IPS-NIHi7 (cell line): ENCODE results near the gene SYNE1.
"Not testable (repeated sequence)": the region's sequence is repeated elsewhere in the genome, so short reads cannot be mapped to it uniquely, and the experiment has no call there.

Source experiments
- DNase-seq: peaks from one replicate; pipeline ENCODE4 v3.0.0; 2012; ENCODE audit warnings: mixed read lengths; ENCODE audit errors: extremely low spot score

The SYNE1 gene

DNA sequence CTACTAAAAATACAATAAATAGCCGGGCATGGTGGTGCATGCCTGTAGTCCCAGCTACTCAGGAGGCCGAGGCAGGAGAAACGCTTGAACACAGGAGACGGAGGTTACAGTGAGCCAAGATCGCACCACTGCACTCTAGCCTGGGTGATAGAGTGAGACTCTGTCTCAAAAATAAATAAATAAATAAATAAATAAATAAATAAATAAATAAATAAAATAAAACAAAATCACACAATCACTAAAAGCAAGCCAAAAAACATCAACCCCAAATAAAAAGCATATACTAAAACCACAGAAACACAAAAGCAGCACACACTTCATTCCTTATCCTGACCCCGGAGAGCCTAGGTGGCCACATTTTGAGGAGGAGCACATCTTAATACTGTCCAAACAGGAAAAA, 498.8 kb downstream of the SYNE1 start:
- not testable (repeated sequence) for DNase-seq

DNA sequence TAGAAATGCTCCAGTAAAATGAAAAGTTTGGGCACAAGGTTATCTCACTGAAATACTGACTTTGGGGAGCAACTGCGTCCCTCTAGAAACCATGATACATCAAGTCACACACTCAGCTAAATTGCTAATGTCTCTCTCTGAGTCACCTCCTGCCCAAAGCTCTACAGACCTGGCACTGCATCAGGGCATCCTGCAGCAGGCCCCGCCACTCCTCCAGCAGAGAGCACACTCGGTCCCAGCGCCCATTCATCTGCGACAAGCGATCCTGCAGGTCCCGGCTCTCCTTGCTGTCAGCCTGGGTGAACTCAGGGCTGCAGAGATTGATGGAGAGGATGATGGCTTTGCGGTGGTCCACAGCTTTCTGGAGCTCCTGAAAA, 500.7 kb downstream of the SYNE1 start:
- DNase-seq = no peak

DNA sequence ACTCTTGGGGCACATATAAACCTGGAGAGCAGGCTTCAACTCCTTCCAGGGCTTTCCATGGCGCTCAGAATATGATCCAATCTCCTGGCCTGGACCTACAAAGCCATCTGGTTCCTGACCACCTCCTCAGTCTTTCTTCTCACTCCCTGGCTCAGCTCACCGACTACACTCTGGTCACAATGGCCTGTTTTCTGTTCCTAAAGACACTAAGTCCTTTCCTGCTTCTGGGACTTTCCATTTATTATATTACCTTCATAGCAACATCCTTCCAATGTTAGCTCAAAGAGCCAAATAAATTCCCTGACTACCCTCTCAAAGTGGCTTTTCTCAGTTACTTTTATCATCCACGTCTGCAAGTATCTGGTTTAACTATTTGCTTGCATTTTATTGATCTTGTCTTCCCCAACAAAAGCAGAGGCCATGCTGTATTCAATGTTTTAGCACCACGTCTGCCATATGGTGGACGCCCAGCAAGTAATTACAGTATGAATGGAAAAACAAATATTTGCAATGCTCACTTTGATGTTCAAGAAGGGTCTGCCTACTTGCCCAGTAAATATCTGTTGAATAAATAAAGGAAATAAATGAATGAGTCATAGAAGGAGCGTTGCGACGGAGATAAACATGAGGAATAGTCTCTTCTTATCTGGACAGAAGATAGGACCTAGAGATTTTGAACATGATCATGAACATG, 501.3 kb downstream of the SYNE1 start:
- DNase-seq = no peak

DNA sequence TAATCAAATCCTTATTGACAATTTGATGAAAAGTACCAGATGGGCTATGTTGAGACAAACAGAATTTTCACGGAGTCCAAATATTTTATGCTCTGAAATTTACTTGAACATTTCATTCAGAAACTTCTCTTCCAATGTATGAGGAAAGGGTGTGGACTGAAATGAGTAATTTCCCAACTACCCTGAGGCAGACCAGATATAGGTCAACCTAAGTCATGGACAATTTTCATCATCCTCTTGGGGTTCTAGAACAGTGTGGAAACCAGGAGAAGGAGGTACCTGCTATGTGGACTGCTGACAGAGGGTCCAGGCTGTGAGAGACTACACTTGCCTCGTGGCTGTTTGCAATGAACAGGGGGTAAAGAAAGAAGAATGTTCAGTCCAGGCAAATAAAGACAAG, 506.7 kb downstream of the SYNE1 start:
- no peak for DNase-seq

DNA sequence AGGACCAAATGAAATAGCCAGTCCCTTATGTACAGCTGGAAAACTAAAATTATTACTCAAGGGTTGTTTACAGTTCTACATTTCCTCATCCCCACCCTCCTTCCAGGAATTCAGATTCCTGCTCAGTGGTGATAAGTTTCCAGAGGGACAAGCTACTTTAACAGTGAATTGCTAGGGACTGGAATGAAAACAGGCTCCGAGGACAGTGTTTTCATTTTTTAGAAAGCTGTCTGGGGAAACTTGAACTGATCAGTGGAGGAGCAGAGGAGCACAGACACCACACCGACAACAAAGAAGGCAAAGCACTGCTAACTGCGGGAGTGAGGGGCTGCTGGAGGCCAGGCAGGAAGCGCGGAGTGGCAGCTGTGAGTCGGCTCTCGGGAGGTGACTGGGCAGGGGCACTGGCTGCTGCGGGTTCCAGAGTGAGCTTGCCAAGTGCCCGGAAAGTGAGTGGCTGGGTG, 507.4 kb downstream of the SYNE1 start:
- peak; percentile 38 for DNase-seq

DNA sequence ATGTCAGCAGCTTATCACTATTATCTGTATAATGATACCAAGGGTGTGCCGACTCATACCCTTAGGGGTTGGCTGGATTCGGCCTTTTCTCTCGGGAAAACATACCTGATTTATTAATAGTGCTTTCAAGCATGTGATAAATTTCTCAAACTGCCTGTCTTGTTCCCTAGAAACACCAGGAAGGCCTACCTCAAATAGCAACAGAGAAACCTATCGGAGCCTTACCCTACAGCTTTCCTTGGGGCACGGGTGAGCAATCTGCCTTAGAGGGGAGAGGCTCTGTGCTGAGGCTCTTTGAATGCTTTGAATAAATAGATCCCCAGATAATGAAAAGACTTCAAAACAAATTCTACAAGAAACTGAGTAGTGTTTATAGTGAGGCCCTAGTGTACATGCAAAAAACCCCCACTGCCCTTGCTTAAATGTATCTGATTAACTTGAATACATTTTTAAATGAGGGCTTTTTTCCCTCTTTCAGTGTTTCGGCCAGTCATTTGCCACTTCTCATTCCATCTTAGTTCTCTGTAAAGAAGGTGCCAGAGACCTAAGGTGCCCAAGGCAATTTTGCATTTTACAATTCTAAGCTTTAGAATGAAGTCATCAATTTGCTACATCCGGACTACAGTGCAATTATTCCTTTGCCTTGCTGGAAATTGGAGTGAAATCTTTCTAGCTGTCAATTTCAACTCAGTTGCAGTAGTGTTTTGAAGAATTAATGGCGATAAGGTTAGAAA, 509.6 kb downstream of the SYNE1 start:
- no peak for DNase-seq

DNA sequence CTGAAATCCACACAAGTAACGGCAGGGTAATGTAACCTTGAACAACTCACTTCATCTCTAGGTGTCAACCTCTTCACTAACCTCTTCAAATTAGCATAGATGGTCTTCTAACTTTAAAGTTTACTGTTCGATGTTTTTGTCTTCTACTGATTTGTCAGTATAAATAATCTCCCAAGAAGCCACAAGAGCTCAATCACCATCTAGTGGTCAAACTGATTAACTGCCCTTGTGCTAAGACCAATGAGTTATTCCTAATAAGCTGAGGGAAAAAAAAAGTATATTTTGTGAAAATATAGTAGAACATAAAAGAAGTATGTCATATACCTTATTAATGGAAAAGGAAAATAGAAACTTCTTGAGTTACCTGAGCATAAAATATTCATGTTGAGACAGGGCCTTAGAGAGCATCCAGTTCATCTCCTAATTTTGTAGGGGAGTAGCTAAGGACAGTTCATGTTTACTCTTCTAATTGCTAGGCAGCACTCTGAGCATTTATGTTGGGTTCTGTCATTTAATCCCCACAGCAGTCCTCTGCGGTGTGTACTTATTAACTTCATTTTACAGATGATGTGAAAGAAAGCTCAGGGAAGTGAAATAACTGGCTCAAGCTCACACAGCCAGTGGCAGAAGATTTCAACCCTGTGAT, 512.6 kb downstream of the SYNE1 start:
- DNase-seq = peak; percentile 44

DNA sequence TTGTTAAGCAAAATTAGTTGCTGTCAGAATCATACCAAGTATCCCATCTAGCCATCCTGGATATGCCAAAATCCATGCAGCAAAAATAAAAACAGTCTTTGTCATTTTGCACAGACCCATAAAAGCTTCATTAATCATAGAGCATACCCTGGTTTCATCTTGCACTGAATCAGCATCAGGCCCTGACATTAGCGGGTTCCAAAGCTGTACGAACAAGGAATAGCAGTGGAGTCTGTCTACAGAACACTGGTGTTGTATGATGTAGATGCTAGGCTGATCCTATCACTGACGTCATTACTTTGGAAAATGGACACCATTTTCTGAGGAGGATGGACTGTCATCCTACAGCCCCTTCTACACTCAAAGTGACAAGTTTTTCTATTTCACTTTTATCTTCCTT, 514.1 kb downstream of the SYNE1 start:
- DNase-seq = no peak

DNA sequence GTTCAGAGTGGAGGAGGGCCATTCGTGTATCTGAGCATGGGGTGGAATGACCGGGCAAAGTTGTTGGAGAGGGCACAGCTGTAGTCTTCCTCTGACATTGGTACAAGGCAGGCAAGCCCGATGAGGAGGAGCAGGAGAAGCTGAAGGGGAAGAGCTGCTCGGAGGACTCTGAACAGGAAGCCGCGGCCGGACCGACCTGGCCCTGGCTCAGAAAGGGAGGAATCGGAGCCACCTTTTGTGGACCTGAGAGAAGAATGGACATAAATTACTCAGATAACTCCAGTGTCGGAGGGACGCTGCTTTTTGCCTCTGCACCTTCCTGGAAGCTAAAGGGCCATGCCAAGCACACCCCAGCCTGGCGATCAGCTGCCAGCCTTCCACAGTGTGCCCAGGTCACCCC, 514.7 kb downstream of the SYNE1 start:
- no peak for DNase-seq

DNA sequence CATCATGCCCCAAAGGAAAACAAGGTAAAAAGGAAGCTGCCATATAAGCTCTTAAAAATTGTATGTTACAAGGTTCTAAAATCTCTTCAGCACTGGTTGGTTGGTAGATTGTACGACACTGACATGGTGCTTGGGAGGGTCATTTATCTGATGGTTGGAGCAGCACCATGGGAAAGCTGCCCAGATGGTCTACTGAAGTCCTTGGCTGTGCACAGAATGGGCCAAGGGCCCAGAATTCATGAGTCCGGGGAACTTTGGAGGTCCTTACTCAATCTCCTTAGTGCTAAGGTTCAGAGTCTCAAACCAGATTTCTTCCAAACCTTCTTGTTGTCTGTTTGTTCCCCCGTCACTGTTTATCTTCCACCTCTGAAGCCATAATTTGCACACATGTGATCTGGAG, 515.3 kb downstream of the SYNE1 start:
- no peak for DNase-seq

DNA sequence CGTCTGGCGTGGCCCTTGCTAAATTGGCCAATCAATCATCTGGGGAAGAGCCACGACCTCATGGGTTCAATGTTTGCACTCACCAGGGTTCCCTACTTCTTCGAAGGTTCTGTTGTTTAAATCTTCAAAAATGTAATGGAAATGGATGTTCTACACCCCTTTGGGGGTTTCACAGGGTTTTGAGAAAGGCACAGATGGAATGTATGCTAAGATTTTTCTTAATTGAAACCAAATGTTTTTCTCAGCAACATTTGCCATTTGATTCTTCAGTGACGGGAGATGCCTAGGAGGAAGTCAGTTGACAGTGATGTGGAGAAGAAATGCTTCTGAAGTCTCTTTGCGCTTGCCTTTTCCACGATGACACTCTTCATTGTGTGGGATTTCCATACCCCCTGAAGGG, 517.3 kb downstream of the SYNE1 start:
- DNase-seq = no peak

DNA sequence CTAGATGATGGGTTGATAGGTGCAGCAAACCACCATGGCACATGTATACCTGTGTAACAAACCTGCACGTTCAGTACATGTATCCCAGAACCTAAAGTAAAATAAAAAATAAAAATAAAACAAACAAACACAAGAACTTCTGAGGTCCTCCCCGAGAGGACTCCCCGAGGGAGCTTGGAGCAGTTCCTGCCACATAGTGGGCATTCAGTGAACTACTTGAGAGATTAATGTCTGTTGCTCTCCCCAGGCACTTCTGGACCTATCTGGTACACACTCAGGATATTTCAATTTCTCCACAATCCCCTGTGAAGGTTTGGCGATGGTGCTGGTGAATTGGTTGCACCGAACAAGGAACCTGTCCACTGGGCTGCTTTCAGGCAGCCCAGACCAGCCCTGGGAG, 518.5 kb downstream of the SYNE1 start:
- DNase-seq = no peak

DNA sequence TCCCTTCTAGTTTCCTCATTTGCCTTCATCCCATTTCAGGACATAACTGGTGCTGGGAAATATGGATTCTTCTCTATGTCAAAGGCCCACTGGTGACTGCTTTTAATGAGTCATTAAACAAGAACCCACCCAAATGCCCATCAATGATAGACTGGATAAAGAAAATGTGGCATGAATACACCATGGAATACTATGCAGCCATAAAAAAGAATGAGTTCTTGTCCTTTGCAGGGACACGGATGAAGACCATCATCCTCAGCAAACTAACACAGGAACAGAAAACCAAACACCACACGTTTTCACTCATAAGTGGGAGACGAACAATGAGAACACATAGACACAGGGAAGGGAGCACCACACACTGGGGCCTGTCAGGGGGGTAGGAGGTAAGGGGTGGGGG, 518.9 kb downstream of the SYNE1 start:
- no peak for DNase-seq

DNA sequence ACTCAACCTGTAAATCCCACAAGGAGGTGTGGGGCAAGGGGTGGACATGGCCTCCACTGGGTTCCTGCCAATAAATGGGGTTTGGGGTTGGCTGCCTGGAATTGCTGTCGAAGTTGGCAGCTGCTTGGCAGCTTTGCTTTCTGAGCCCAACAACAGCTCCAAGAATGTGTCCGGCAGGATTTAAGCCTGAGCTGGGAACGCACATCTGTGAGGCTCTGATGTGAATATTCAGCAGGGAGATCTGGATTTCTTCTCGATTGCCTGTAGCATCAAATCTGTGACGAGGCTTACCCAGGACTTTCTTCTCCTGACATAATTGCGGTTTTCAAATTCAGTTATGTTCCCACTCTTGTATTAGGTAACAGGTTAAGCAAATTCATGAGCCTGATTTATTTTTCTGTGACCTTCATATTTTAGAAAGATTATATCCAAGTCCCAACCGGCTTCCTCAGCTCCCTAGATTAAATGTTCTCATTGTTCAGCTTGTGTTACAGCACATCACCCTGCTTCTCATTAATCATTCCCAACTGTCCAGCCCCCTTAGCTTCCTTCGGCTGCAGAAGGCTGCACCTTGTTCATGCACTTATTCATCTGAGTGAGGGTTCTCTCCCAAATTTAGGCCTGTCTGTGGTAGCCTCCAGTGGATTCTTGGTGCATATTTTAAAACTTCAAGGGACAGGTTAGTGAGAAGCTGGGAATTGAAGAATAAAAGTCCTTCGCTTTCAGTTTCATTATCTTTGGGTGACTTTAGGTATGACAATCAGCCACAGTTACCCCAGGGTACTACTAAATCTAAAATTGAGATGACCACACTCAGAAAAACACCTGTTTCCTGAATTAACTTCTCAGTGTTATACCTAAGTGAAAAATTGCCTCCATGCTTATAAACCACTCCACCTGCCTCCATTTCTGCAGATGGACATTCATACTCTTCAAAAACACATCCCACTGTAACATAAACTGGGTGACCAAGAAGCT, 519.7 kb downstream of the SYNE1 start:
- DNase-seq = no peak

DNA sequence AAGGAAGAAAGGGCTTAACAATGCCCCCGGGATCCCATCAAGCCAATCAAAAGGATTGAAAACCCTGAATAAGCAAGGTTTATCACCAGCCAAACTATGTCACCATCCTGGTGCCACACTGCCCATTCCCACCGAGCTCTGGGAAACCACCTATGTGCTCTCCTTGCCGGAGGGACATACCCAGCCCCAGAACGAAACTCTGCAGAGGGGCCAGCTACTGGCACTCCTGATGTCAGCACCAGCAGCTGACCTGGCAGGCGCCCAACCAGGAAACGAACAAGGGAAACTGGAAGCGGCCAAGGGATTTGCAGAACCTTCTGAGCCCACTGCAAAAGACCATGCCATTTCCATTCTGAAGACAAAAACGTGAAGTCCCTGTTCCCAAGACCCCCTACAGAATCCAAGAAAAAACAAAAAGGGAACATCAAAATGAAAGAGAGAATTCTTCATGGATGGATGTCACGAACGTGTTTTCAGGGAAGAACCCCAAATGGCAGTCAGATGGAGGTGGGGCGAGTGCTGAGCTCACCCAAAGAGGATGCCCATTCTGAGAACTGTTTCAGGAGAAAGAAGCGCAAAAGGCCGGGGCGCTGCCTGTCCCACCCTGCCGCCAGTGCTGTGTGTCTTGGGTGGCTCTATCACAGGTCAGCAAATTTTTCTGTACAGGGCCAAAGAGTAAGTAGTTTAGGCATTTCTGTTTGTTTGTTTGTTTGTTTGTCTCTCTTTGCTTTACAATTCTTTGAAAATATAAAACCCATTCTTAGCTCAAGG, 524.5 kb downstream of the SYNE1 start:
- DNase-seq = no peak

DNA sequence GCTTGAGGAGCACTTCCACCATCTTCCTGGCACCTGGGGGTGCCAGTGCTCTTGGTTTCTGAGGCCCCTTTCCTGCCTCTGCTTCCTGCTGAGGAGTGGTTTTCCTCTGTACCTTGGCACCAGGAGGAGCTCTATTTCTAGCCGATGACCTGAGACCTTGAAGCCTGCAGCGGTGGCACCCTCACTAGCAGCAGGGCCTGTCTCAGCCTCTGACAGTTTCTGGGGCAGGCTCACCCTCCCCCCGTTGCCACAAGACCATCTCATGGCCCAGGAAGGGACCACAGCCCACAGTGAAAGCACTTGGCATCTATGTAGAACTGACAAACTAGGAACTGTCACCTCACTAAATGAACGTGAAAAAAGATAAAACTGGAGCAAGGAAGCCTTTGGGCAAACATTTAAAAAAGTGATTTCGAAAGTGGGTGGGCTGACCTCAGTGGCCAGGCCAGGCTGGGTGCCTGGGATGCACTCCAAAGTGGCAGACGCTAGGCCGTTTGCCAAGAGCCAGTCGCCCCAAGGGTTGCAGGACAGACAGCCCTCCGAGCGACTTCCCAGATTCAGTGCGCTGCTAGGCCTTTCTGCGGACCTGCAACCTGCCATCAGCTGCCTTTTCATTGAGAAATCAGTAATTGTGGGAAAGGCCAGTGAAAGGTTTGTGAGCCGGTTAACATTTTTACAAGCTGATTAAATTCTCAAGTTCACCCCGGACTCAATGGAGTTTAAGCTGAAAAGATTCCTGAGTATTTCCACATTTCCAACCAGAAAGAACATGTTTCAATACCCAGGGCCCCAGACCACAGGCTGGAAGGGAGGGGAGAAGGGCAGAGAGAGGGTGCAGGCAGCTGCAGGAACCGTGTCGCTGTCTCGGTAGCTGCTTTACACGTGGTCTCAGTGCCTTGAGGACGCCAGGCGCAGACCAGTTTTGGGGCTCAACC, 526.0 kb downstream of the SYNE1 start:
- no peak for DNase-seq

DNA sequence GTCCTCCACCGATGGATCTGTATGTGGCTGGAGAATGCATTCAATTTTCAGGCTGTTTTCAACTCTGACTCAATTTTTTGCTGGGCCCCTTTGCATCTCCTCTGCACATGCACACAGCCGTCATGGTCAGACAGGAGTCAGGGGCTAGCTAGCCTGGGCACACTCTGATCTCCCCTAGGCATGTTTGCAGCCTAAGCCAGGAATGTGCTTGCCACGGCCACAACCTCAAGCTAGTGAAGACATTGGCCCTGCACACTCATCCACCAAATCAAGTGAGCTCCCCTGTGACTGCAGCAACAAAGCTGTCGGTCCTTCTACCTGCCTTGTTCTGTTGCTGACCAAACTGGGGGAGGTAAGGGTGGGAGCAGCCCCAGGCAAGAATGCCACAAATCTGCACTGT, 529.2 kb downstream of the SYNE1 start:
- DNase-seq = no peak

DNA sequence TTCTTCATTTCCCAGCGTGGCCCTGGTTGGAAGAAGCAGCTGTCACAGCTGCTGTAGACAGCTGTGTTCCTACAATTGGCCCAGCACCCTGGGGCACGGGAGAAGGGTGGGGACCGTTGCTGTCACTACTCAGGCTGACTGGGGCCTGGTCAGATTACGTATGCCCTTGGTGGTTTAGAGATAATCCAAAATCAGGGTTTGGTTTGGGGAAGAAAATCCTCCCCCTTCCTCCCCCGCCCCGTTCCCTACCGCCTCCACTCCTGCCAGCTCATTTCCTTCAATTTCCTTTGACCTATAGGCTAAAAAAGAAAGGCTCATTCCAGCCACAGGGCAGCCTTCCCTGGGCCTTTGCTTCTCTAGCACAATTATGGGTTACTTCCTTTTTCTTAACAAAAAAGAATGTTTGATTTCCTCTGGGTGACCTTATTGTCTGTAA, 537.0 kb downstream of the SYNE1 start:
- DNase-seq = peak; percentile 33

DNA sequence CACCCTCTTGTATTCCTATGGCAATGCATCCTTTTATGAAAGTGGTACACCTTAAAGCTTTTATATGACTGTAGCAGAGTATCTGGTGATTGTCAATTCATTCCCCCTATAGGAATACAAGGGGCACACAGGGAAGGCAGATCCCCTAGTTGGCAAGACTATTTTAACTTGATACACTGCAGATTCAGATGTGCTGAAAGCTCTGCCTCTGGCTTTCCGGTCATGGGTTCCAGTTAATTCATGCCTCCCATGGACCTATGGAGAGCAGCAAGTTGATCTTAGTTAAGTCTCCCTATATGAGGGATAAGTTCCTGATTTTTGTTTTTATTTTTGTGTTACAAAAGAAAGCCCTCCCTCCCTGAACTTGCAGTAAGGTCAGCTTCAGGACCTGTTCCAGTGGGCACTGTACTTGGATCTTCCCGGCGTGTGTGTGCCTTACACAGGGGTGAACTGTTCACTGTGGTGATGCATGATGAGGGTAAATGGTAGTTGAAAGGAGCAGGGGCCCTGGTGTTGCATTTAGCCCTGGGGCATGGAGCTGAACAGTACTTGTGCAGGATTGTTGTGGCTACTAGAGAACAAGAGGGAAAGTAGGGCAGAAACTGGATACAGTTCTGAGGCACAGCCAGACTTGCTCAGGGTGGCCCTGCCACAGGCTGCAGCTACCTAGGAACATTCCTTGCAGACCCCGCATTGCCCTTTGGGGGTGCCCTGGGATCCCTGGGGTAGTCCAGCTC, 537.5 kb downstream of the SYNE1 start:
- DNase-seq = no peak
